HG02884 (cell line): ENCODE measurements around the gene WDFY3.
"Not testable (repeated sequence)": the region's sequence is repeated elsewhere in the genome, so short reads cannot be mapped to it uniquely, and the experiment has no call there.

Experiments
- ATAC-seq: cut with Tn5 transposase; IDR thresholded peaks from one replicate; pipeline ENCODE4 v1.9.1; 2021; ENCODE audit warnings: mild to moderate bottlenecking, moderate library complexity; ENCODE audit not compliant: unreplicated experiment

The WDFY3 gene

DNA sequence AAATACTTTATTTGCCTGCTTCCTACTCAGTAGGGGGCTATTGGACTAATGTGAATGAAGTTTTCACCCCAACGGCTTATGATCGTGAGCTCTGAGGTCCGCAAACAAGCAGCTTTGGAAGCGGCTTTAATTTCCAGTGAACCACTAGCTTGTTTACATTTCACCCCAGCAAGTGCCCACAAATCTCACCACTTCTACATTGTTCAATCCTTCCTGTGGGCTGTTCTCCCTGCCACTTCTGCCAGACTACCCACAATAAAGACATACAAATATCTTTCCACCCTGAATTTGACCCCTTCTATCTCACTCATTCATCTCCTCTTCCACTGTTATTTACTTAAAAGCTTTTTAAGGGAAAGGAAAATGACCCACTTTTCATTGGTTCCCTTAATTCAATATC is 285.5 kb downstream of the WDFY3 start:
- no peak for ATAC-seq

DNA sequence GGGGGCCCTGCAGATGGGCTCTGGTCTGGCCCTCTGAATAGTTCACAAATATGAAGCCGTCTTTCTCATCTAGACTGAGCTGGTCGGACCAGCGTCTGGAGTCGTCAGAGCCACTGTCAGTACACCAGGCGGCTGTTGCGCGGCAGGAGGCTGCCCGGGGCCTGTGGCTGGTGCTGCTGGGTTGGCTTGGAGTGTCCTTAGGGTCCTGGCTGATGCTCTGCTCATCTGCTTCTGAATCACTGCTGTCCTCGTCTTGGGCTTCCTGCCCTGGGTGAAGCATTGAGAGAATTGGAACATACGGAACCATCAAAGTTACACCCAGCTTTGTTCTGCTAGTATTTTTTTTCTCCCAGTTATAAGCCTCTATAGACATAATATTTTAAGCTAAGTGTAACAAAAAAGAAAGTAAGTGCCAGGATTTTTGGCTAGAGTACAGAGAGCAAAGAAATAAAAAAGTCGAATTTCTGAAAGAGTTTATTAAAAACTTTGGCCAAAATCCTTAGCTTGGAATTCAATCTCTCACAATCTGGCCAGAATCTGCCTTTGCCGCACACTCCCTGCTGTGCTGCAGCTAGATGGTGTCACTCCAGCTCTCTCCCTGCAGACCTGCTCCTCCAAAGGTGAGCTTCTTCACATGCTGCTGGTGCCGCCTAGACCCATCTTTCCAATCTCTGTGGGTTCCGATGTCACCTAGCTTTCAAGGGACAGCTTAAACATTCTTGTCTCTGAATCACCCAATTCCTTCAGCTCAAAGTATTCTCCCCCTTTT is 287.3 kb downstream of the WDFY3 start:
- no peak for ATAC-seq

DNA sequence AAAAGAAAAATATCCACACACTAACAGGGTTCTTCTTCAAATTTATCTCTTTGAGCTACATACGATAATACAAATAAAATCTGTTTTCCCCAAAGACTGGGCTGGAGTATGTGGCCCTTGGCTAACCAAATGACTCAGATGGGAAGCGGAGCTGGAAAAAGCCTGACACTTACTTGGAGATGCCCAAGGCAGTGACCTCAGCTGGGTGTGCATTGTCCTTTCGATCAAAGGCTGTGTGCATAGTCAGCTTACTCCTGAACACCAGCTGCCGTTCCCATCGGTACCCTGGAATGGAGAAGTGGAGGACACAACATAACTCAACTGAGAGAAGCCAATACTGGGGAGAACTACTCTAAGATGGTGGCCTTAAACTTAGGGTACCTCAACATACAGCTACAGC is 288.5 kb downstream of the WDFY3 start:
- no peak for ATAC-seq

DNA sequence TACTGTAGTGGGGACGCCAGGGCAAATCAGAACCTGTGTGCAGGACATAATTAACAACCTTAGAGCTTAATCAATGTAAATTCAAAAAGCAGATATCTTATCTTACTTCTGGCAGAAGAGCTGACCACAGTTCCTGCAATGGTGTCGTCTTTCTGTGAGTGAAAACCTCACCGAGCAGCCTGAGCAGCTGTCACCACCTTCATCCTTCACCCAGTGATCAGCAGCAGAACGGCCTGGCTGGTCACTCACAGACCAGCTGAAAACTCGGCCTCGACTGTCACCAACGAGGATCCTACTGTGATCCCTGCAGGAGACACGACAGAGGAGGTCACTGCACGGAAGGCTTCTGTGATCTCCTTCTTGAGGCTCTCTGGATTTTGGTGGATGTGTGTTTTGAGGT is 289.4 kb downstream of the WDFY3 start:
- no peak for ATAC-seq

DNA sequence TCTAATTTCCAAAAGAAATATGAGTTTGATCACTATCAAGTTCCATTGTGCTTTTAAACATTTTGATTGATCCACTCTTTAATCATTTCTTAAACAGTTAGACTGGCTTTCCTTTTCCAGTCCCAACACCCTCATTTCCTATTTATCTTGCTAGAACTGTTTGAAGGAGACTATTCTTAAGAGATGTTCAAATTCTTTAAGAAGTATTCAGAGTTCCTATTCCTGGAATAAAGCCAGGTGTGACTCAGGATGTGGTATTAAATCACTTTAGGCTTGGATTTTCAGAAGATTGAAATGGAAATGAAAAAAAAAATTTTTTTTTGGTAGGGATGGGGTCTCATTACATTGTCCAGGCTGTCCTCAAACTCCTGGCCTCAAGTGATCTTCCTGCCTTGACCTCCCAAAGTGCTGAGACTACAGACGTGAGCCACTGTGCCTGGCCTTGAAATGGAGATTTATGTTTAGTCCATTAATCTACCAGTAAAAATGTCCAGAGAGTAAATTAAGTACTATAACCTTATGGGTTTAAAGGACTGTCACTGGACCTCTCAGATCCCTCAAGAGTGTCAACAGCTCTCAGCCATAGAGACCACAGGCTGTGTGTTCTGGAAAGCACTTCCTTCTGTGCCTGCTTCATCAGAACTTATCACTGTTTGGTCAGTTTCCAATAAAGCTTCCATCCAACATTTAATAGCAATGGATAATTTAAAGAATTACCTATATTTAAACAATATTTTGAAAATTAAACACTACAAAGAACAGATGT is 292.8 kb downstream of the WDFY3 start:
- ATAC-seq: no peak

DNA sequence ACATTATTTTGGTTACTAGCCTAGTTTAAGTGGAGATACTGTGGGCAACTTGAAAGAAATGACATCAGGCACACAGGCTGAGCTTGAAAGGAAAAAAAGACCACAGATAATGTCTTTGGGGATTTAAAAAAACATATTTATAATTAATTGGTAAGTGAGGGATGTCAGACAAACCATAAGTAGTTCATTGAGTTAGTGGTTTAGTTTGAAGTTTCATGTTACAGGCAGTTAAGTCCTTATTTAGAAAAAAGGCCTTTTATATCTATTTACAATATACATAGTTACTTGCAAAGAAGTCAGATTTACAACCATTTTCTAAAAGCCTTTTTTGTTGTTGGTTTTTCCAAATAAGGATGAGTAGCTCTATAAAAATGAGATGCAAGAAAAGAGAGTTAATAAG is 294.3 kb downstream of the WDFY3 start:
- no peak for ATAC-seq

DNA sequence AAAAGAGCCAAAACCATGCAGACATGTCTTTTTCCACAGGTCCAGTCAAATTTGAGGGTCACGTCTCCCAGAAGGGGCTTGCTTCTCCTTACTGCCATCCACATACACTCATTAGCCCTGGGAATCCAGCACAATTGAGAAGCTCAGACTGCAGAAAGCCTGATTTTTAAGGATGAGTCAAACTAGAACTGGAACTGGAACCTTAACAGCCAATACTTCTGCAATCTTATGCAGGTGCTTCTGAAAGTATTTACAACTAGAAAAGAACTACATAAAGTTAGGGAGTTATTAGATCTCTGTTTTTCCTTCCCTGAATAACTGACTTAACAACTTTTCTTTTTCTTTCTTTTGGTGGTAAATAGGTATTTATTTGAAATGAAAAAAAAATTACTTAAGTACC is 297.3 kb downstream of the WDFY3 start:
- ATAC-seq: peak; percentile 71

DNA sequence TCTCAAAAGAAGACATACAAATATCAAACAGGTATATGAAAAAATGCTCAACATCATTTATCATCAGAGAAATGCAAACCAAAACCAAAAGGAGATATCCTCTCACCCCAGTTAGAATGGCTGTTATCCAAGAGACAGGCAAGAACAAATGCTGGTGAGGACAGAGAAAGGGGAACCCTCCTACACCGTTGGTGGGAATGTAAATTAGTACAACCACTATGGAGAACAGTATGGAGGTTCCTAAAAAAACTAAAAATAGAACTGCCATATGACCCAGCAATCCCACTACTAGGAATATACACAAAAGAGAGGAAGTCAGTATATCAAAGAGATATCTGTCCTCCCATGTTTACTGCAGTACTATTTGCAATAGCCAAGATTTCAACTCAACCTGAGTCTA is 300.1 kb downstream of the WDFY3 start:
- ATAC-seq: no peak

DNA sequence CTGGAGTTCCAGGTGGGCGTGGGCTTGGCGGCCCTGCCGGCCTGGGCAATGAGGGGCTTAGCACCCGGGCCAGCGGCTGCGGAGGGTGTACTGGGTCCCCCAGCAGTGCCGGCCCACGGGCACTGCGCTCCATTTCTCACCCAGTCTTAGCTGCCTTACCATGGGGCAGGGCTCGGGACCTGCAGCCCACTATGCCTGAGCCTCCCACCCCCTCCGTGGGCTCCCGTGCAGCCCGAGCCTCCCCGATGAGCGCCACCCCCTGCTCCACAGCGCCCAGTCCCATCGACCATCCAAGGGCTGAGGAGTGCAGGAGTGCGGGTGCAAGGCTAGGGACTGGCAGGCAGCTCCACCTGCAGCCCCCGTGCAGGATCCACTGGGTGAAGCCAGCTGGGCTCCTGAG is 301.7 kb downstream of the WDFY3 start:
- not testable (repeated sequence) for ATAC-seq

DNA sequence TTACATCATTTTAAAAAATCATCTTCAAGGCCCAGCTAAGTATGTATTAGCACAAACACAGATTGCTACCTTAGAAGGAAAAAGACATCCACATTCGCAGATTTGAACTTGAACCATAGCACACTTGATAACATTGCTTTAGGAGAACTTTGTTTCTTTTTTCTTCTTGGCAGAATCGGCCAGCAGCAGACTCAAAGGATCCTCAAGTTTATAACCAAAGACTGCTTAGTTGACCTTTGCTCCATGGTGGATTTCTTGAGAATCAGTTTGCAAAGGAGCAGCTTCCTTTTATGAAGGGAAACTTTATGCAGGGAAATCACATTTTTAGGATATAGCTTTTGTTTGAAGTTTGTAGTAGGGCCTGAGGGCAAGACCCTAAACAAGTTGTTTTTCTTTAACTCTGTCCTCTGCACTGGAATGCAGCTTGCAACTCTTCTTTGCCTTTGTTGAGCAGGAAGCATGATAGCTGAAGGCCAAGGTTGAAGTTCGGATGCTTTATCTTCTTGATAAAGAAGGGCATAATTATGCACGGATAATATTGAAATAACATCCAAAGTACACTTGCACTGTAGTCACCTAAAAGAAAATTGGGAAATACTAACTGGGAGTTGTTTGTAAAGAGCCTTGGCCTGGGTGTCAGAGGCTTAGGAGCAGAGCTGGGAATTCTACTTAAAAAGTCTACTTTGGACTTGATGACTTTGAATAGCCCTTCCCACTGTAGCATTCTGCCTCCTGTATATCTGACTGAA is 305.1 kb downstream of the WDFY3 start:
- no peak for ATAC-seq

DNA sequence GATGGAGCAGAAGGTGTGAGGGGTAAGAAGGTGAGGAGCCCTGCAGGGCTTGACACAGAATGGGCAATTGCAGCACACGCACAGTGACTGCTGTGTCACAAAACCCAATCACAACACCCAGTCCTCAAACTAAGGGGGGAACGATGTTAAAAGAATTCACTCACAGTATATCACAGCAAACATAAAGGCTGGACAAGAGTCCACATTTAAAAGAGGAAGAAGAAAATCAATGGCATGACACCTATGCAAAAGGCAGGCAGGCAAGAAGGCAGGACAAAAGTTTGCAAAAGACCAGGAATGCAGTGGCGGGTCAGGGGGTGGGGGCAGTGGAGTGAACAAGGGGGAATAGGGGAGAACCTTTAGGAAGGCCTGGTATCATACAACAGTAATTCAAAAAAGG is 305.9 kb downstream of the WDFY3 start:
- ATAC-seq: no peak

DNA sequence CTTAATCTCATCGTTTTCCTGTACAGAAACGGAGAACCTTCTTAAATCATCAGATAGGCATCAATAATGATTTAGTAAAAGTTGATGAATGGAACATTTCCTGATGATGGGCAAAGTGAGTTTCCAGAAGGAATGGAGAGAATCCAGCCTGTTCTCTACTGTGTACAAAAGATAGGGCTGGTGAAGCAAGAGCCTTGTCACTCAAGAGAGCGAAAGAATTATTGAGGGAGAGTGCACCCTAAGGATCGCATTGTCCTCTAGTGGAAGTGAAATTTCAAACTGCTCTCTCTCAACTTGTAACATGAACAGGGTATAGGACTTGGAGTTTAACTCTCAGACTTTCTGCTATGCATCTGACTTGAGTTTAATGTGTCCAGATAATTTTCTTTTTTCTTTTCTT is 314.0 kb downstream of the WDFY3 start:
- ATAC-seq: no peak

DNA sequence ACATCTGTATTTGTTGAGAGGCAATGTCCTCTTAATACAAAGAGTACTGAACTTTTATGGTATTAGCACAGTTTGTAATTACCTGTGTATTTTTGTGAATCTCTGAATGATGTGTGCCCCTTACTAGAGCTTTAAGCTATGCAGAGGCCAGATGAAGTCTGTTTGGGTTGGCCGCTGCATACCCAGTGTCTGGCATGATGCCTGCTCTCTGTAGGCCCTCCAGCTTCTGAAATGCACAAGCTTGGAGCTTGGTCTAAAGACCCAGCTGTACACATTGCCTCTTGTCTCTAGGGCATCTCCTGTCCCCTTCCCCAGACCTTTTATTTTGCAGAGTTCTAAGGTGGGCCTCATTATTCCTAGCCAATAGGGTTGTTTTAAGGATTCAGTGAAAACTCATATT is 315.0 kb downstream of the WDFY3 start:
- ATAC-seq: no peak

DNA sequence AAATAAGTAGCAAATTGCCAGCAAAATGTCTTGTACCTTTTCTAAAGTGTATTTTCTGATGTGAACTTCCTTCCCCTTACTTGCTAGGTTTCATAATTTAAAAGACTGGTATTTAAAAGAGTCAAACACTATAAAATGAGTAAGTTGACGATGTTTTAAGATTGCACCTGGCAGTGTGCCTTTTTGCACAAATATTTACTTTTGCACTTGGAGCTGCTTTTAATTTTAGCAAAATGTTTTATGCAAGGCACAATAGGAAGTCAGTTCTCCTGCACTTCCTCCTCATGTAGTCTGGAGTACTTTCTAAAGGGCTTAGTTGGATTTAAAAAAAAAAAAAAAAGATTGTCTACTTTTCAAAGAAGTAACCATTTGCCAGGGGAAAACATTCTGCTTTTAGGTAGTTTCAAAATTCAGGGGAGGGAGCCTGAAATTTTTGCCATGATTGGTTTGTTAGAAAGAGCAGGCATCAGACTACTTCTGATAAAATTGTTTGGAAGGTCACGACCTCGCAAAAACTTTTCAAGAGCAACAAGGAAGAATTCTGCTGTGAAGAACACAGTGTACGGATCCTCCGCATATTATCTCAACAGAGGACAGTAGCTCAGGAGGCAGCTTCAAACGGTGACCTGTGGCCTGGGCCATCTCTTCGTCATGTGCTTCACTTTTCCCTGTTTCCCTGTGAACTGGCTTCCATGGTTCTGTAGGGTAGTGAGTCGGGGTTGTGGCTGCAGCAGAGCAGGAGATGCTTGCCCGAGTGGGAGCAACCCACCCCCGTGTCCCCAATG is 317.4 kb downstream of the WDFY3 start:
- ATAC-seq: no peak

DNA sequence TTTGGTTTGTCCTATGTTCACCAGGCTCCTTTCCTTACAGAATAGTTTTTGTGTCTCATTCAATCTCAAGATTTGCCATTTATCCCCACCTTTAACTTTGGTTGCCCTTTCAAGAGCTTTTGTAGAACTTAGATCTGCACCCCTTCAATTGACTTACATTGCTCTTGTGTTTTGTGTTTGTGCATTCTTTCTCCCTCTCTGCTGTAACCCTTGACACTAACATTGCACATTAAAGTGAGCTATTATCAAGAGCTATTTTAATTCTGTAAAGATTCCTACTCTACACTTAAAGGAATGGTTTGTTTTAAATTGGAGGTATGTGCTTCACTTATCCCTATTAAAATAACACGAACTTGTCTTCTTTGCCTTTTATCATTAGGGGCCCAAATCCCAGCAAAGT is 318.3 kb downstream of the WDFY3 start:
- ATAC-seq: no peak

DNA sequence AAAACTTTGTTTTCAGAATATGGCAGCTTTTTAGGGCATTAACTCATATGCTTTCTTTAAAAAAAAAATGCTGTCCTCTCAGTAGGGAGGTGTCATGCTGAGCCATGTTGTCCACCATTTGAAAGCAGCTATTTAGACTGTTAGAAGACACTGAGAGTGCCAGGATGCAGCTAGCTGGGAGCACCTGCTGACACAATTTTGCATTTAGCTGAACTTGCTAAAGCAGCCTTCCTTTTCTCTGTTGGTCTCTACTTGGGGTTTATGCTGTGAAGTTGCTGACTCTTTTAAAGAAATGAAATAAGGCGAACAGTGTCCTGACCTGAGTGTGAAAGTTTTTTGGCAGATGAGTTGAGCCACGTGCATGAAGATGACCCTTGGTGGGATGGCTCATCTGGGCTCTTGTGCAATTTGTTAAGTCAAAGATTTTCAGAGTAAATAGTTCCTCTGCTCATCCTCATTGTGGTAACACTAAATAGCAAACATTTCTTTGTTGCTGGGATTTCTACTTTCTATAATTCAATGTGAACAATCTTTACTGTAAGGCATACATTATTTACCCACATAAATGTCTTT is 319.1 kb downstream of the WDFY3 start:
- no peak for ATAC-seq

DNA sequence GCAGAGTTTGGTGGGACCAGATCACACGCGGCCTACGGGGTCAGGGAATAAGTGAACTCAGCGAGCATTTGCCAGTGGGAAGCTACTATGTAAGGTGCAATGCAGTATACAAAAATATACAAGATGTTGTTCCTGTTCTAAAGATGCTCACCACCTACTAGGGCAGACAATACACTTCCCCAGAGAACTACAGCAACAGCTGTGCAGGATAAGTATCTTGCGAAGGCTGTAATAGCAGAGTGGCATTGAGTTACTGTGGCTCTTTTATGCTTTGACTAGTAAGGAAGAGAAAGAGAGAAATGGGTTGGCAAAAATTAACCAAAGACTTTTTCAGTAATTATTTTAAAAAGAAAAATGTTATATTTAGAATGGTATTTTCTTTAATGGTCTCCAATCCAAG is 322.4 kb downstream of the WDFY3 start:
- no peak for ATAC-seq

DNA sequence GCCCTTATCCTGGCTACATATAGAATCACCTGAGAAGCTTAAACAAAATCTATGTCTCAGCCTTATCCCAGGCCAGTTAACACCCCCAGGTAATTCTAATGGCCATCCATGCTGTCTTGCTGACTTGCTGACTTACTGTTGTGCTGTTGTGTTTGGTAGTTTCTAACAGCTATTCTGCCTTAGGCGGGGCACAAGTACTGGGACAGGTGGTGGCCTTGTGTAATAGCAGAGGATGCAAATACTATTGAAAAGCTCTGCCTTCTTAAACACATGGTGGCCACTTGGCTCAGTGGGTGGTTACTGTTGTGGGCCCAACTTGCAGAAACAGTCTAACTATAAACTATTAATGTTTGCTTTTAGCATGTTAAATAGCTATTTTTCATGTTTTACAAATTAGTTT is 327.3 kb downstream of the WDFY3 start:
- no peak for ATAC-seq

DNA sequence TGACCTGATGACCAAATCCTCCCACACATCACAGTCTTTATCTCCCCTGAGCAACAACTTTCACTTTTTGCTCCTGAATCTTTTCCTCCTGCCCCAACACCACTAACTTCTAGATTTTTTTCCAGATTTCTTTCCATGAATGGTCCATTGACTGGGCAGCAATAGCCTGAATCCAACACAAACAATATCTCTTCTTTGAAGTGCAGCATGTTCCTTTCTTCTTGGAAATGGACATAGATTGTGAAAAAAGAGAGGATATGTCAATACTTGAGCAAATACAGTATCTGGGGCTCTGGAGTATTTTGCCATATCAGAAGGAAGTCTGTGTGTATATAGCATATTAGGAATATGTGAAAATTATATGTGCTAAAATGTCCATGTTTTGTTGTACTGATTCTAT is 328.4 kb downstream of the WDFY3 start:
- no peak for ATAC-seq

DNA sequence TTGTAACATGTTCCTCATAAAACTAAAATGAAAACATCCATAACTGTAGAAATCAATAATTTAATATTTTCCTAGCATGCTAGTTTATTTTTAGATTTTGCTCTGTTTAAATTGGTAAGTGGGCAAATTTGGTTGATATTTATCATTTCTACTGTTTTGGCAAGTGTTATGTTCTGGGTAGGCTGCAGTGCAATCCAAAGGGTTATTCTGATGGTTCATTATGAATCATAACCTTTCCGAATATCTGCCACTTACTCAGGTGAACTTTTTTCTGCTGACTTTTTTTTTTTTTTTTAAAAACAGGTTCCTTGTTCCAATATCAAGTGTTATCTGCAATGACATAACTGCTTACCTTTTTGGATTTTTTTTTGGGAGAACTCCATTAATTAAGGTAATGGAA is 331.5 kb downstream of the WDFY3 start:
- no peak for ATAC-seq

DNA sequence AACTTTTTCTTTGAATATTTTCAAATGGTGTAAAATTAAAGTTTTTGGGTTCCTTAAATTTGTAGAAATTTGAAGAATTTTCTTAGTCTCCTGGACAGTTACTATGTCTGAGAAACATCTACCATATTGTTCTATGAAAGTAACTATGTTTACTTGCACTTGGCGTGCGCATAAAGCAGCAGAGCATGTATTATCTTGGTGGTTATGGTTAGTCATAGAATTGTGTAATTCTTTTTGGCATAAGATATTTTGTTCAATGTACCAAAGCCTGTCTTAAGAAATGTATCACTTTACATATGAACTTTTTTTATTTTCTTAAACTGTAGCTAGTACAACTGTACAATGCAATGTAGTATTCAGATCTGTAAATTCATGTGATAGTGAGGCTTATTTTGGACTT is 334.4 kb downstream of the WDFY3 start:
- ATAC-seq: no peak
